H9 (cell line): ENCODE results near the gene ANKS1B. TPM values are rescaled to one million over a fixed set of nuclear protein-coding genes. Genes with fewer than 3 reads are reported as not detected.

Experiments
- DNase-seq: peaks from one replicate; pipeline ENCODE4 v3.0.0-alpha.2; 2017
- H2AFZ ChIP-seq: one replicate; pipeline ENCODE4 v1.6.1; 2013; ENCODE audit warnings: mild to moderate bottlenecking, low read length, control low read depth, moderate library complexity
- H2AK5ac ChIP-seq: 2 replicates; pipeline ENCODE4 v1.6.1; 2013; ENCODE audit warnings: low read length, control low read depth, mixed read lengths; ENCODE audit not compliant: insufficient read length
- H2BK120ac ChIP-seq: one replicate; pipeline ENCODE4 v1.6.1; 2013; ENCODE audit warnings: low read depth, mild to moderate bottlenecking, low read length, control low read depth, inconsistent platforms; ENCODE audit not compliant: poor library complexity, severe bottlenecking
- H2BK12ac ChIP-seq: 2 replicates; pipeline ENCODE4 v1.6.1; 2013; ENCODE audit warnings: low read length, control low read depth, mixed read lengths, low read depth; ENCODE audit not compliant: insufficient read length
- H2BK15ac ChIP-seq: 2 replicates; pipeline ENCODE4 v1.6.1; 2013; ENCODE audit warnings: low read depth, low read length, control low read depth
- H2BK20ac ChIP-seq: one replicate; pipeline ENCODE4 v1.6.1; 2013; ENCODE audit warnings: low read depth, mild to moderate bottlenecking, low read length, control low read depth, inconsistent platforms; ENCODE audit not compliant: poor library complexity, severe bottlenecking
- H2BK5ac ChIP-seq: 2 replicates; pipeline ENCODE4 v1.6.1; 2013; ENCODE audit warnings: low read length, control low read depth, mixed read lengths; ENCODE audit not compliant: insufficient read length
- H3K14ac ChIP-seq: 2 replicates; pipeline ENCODE4 v1.6.1; 2013; ENCODE audit warnings: low read length, control low read depth; ENCODE audit not compliant: insufficient read depth
- H3K18ac ChIP-seq: 2 replicates; pipeline ENCODE4 v1.6.1; 2013; ENCODE audit warnings: low read depth, mild to moderate bottlenecking, mixed read lengths, low read length, control low read depth; ENCODE audit not compliant: insufficient read length
- H3K23ac ChIP-seq: 2 replicates; pipeline ENCODE4 v1.6.1; 2013; ENCODE audit warnings: low read length, control low read depth, mixed read lengths, low read depth; ENCODE audit not compliant: insufficient read length
- H3K23me2 ChIP-seq: 2 replicates; pipeline ENCODE4 v1.6.1; 2013; ENCODE audit warnings: low read depth, mild to moderate bottlenecking, mixed read lengths, low read length, control low read depth; ENCODE audit not compliant: insufficient read length, poor library complexity, severe bottlenecking
- H3K27ac ChIP-seq: 2 replicates; pipeline ENCODE4 v1.5.1; 2013; ENCODE audit warnings: low read length, control low read depth, mixed read lengths, low read depth; ENCODE audit not compliant: insufficient read length
- H3K27me3 ChIP-seq: 2 replicates; pipeline ENCODE4 v1.6.1; 2013; ENCODE audit warnings: low read length, control low read depth, inconsistent platforms; ENCODE audit not compliant: insufficient read depth
- H3K4ac ChIP-seq: 2 replicates; pipeline ENCODE4 v1.6.1; 2013; ENCODE audit warnings: low read depth, mild to moderate bottlenecking, control low read depth, inconsistent platforms, low read length, moderate library complexity
- H3K4me1 ChIP-seq: 2 replicates; pipeline ENCODE4 v1.6.1; 2013; ENCODE audit warnings: low read length, control low read depth, inconsistent platforms; ENCODE audit not compliant: insufficient read depth
- H3K4me2 ChIP-seq: 2 replicates; pipeline ENCODE4 v1.6.1; 2013; ENCODE audit warnings: low read length, control low read depth, mixed read lengths; ENCODE audit not compliant: insufficient read length, insufficient read depth
- H3K56ac ChIP-seq: 2 replicates; pipeline ENCODE4 v1.6.1; 2013; ENCODE audit warnings: low read depth, mild to moderate bottlenecking, mixed read lengths, low read length, control low read depth; ENCODE audit not compliant: insufficient read length
- H3K79me1 ChIP-seq: 2 replicates; pipeline ENCODE4 v1.6.1; 2013; ENCODE audit warnings: low read depth, mild to moderate bottlenecking, moderate library complexity, low read length, control low read depth, inconsistent platforms; ENCODE audit not compliant: insufficient read depth, poor library complexity, severe bottlenecking
- H3K79me2 ChIP-seq: 2 replicates; pipeline ENCODE4 v1.6.1; 2013; ENCODE audit warnings: low read length, control low read depth, inconsistent platforms; ENCODE audit not compliant: insufficient read depth
- H3K9ac ChIP-seq: 2 replicates; pipeline ENCODE4 v1.6.1; 2013; ENCODE audit warnings: low read length, control low read depth, mixed read lengths; ENCODE audit not compliant: insufficient read length; ENCODE audit errors: extremely low read depth
- H3K9me3 ChIP-seq: one replicate; pipeline ENCODE4 v1.6.1; 2013; ENCODE audit warnings: low read depth, low read length, inconsistent platforms; ENCODE audit not compliant: control insufficient read depth
- H3T11ph ChIP-seq: one replicate; pipeline ENCODE4 v1.6.1; 2013; ENCODE audit warnings: mild to moderate bottlenecking, low read length, control low read depth, inconsistent platforms
- H4K20me1 ChIP-seq: one replicate; pipeline ENCODE4 v1.6.1; 2013; ENCODE audit not compliant: control insufficient read depth, insufficient read length, insufficient read depth
- H4K5ac ChIP-seq: 2 replicates; pipeline ENCODE4 v1.6.1; 2013; ENCODE audit warnings: low read depth, mild to moderate bottlenecking, mixed read lengths, low read length, control low read depth; ENCODE audit not compliant: insufficient read length
- H4K8ac ChIP-seq: replicated peaks from 2 replicates; pipeline ENCODE4 v1.6.1; 2013; ENCODE audit warnings: low read length, control low read depth, mixed read lengths, low read depth; ENCODE audit not compliant: insufficient read length
- H4K91ac ChIP-seq: 2 replicates; pipeline ENCODE4 v1.6.1; 2013; ENCODE audit warnings: low read depth, mild to moderate bottlenecking, moderate library complexity, mixed read lengths, low read length, control low read depth; ENCODE audit not compliant: insufficient read length
- H3K27ac Mint-ChIP-seq, 3 experiments: 2 replicates in 2 of 3; 3 replicates in 1 of 3; pipeline ENCODE4 v1.8.0; 2020 to 2021; ENCODE audit warnings: mixed read lengths in 3 of 3, mild to moderate bottlenecking in 1 of 3, moderate library complexity in 1 of 3
- H3K27me3 Mint-ChIP-seq: 2 replicates; pipeline ENCODE4 v1.8.0; 2021; ENCODE audit warnings: low read depth, mild to moderate bottlenecking, moderate library complexity, mixed read lengths
- H3K36me3 Mint-ChIP-seq, 3 experiments: 2 replicates in 2 of 3; 3 replicates in 1 of 3; pipeline ENCODE4 v1.8.0; 2020 to 2021; ENCODE audit warnings: low read depth in 3 of 3, mixed read lengths in 3 of 3; ENCODE audit not compliant: insufficient read depth in 1 of 3
- H3K4me1 Mint-ChIP-seq, 2 experiments: 2 replicates each; pipeline ENCODE4 v1.8.0; 2020; ENCODE audit warnings: mixed read lengths in 2 of 2
- H3K4me3 Mint-ChIP-seq, 2 experiments: 2 replicates in 1 of 2; 3 replicates in 1 of 2; pipeline ENCODE4 v1.8.0; 2020 to 2021; ENCODE audit warnings: mild to moderate bottlenecking in 2 of 2, mixed read lengths in 2 of 2, moderate library complexity in 1 of 2
- H3K9me3 Mint-ChIP-seq, 2 experiments: 2 replicates in 1 of 2; 3 replicates in 1 of 2; pipeline ENCODE4 v1.8.0; 2020; ENCODE audit warnings: mild to moderate bottlenecking in 2 of 2, mixed read lengths in 2 of 2, moderate library complexity in 1 of 2
- total RNA-seq: library from RNA; stranded (reverse); gene quantifications from 2 replicates; pipeline ENCODE4 v1.2.1, GENCODE V29; 2021
- TF ChIP-seq, protein P1 (sequence below): fragments of 200-600 bp; sonication (generic); conservative IDR thresholded peaks from 3 replicates; pipeline ENCODE4 v1.8.0; 2021; ENCODE audit warnings: antibody characterized with exemption, mild to moderate bottlenecking

ANKS1B gene
- total RNA-seq, 1 experiment from 2014 or later, result 4.1 TPM

GRCh38 chr12:99036566-99036965, 948.2 kb downstream of the ANKS1B start:
- no peak overlapping the region for H2BK120ac ChIP-seq
- H2BK5ac ChIP-seq, result no peak overlapping the region
- H4K91ac ChIP-seq, result no peak overlapping the region
- H2AFZ ChIP-seq, result no peak overlapping the region
- no peaks in the 10 kb centered on the region for H3K79me1 ChIP-seq
- Mint-ChIP-seq H3K27ac (no peak overlapping the region), H3K27me3 (no peaks in the 10 kb centered on the region; the same call in 1 of the 2 replicates), H3K4me3 (no peak overlapping the region), H3K36me3 (peaks cover 0 to 8% (median 6%) of the 10 kb centered on the region in 3 experiments; a peak in 4 of 7 replicates), H3K9me3 (peaks cover 4 to 6% of the 10 kb centered on the region in 2 experiments; a peak in 4 of 5 replicates), H3K4me1 (no peaks in the 10 kb centered on the region)
- H3K27ac ChIP-seq, result no peak overlapping the region
- no peak overlapping the region for H3K4ac ChIP-seq
- H3K14ac ChIP-seq, result no peak overlapping the region
- H4K8ac ChIP-seq, result no peak overlapping the region
- H3T11ph ChIP-seq, result no peak overlapping the region
- H3K9ac ChIP-seq, result no peak overlapping the region
- DNase-seq, result no peak
- H3K23me2 ChIP-seq, result no peaks in the 10 kb centered on the region
- H3K56ac ChIP-seq, result no peak overlapping the region
- no peak overlapping the region for H4K5ac ChIP-seq
- H2BK15ac ChIP-seq, result no peak overlapping the region
- no peak overlapping the region for H2BK12ac ChIP-seq
- H3K79me2 ChIP-seq, result no peaks in the 10 kb centered on the region
- H2BK20ac ChIP-seq, result no peak overlapping the region
- TF ChIP-seq, protein P1, sequence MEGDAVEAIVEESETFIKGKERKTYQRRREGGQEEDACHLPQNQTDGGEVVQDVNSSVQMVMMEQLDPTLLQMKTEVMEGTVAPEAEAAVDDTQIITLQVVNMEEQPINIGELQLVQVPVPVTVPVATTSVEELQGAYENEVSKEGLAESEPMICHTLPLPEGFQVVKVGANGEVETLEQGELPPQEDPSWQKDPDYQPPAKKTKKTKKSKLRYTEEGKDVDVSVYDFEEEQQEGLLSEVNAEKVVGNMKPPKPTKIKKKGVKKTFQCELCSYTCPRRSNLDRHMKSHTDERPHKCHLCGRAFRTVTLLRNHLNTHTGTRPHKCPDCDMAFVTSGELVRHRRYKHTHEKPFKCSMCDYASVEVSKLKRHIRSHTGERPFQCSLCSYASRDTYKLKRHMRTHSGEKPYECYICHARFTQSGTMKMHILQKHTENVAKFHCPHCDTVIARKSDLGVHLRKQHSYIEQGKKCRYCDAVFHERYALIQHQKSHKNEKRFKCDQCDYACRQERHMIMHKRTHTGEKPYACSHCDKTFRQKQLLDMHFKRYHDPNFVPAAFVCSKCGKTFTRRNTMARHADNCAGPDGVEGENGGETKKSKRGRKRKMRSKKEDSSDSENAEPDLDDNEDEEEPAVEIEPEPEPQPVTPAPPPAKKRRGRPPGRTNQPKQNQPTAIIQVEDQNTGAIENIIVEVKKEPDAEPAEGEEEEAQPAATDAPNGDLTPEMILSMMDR, result no peak
- no peak overlapping the region for H3K4me2 ChIP-seq
- no peak overlapping the region for H2AK5ac ChIP-seq
- H3K18ac ChIP-seq, result no peak overlapping the region
- H3K23ac ChIP-seq, result no peak overlapping the region
- H3K9me3 ChIP-seq, result no peaks in the 10 kb centered on the region
- H3K4me1 ChIP-seq, result no peaks in the 10 kb centered on the region
- H4K20me1 ChIP-seq, result no peaks in the 10 kb centered on the region
- H3K27me3 ChIP-seq, result no peaks in the 10 kb centered on the region
